22Rv1 (cell line): Measurements from ENCODE around the gene TMEM182.

Source experiments
- H3K27ac ChIP-seq: fragments of 450-650 bp; 2 replicates; pipeline ENCODE4 v1.5.1; 2017
- ZFX ChIP-seq: fragments of 450-650 bp; IDR thresholded peaks from 2 replicates; pipeline ENCODE4 v1.6.1; 2017; ENCODE audit warnings: antibody characterized with exemption, borderline replicate concordance
- TF ChIP-seq, protein P1 (sequence below): fragments of 450-650 bp; IDR thresholded peaks from 2 replicates; pipeline ENCODE4 v1.5.1; 2017; ENCODE audit warnings: mild to moderate bottlenecking

TMEM182 gene

DNA sequence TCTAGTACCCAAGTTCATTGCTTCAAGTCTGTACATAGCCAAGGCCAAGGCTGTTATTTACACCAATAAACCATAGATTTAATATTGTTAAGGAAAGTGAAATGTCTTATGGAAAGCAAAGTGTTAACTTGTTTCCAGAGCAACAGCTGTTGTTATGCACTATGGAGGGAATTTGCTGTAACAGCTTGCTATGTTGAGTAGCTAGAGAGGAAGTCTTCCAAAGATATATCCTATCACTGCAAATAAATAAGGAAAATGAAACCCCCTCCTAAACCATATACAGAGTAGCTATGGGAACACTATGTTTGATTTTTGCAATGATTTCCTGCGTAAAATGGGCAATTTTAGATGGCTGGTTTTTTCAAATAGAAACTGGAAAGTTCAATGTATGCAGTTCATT lies 21.1 kb downstream of the TMEM182 start:
- TF ChIP-seq, protein P1, sequence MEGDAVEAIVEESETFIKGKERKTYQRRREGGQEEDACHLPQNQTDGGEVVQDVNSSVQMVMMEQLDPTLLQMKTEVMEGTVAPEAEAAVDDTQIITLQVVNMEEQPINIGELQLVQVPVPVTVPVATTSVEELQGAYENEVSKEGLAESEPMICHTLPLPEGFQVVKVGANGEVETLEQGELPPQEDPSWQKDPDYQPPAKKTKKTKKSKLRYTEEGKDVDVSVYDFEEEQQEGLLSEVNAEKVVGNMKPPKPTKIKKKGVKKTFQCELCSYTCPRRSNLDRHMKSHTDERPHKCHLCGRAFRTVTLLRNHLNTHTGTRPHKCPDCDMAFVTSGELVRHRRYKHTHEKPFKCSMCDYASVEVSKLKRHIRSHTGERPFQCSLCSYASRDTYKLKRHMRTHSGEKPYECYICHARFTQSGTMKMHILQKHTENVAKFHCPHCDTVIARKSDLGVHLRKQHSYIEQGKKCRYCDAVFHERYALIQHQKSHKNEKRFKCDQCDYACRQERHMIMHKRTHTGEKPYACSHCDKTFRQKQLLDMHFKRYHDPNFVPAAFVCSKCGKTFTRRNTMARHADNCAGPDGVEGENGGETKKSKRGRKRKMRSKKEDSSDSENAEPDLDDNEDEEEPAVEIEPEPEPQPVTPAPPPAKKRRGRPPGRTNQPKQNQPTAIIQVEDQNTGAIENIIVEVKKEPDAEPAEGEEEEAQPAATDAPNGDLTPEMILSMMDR: no peak
- no peak for TF ChIP-seq ZFX
- H3K27ac ChIP-seq: no peak overlapping the region

- no peak overlapping the region for H3K27ac ChIP-seq
- no peak for TF ChIP-seq ZFX
- TF ChIP-seq, protein P1: no peak
Observed at GRCh38 chr2:102783506-102784183, 21.8 kb downstream of the TMEM182 start.

GRCh38 chr2:102784940-102785339 lies 23.1 kb downstream of the TMEM182 start:
- TF ChIP-seq, protein P1: no peak
- no peak for TF ChIP-seq ZFX
- H3K27ac ChIP-seq: no peak overlapping the region

DNA sequence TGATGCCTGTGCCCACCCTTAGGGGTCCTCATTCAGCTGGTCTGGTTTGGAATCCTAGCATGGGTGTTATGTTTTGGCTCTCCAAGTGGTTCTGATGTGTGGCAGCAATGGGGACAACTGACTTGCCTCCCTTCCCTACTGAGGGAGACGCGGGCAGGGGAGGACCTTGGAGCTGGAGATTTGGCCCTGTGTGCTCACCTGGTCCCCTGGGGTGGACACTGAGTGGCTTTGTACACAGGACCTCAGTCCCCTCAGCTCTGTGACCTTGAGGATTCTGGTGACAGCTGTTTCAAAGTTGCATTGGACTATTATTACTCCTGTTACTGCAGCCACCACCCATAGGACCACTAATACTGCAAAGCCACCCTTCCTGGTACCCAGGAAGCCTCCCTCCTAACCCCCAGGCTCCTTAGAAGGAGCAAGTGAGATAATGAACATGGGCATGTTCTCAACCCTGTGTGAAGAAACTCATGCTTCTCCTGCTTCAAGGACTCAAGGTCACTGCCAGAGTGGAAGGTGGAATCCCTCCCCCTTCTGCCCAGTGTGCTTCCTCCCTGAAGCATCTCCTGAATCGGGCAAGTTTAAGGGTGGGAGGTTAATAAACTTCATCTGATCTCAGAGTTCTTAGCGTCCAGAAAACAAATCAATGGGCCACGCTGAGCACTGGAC lies 26.5 kb downstream of the TMEM182 start:
- H3K27ac ChIP-seq: no peak overlapping the region
- TF ChIP-seq, protein P1: no peak
- no peak for TF ChIP-seq ZFX

GRCh38 chr2:102788885-102789260 lies 27.0 kb downstream of the TMEM182 start:
- TF ChIP-seq, protein P1: no peak
- TF ChIP-seq ZFX: no peak
- no peak overlapping the region for H3K27ac ChIP-seq

- TF ChIP-seq ZFX: no peak
- TF ChIP-seq, protein P1: no peak
Observed at GRCh38 chr2:102789349-102790090, 27.7 kb downstream of the TMEM182 start.

GRCh38 chr2:102790091-102790455 lies 28.2 kb downstream of the TMEM182 start:
- no peak overlapping the region for H3K27ac ChIP-seq
- TF ChIP-seq, protein P1: no peak
- no peak for TF ChIP-seq ZFX

More at GRCh38 chr2:102789349-102790090, 27.7 kb downstream of the TMEM182 start:
- H3K27ac ChIP-seq: no peak overlapping the region
